ENCODE measurements around the gene STRADA.

The STRADA gene

GRCh38 chr17:63686138-63686685, 55.4 kb downstream of the STRADA start:
- DNase-seq (ENCODE audit: low read depth in 1 of 2, low spot score in 1 of 2): no peak

- DNase-seq (ENCODE audit: low read depth in 1 of 2, low spot score in 1 of 2): no peak
Observed at GRCh38 chr17:63685578-63685977, 56.0 kb downstream of the STRADA start.

GRCh38 chr17:63685041-63685440, 56.6 kb downstream of the STRADA start:
- no peak for DNase-seq (ENCODE audit: low read depth in 1 of 2, low spot score in 1 of 2)

DNA sequence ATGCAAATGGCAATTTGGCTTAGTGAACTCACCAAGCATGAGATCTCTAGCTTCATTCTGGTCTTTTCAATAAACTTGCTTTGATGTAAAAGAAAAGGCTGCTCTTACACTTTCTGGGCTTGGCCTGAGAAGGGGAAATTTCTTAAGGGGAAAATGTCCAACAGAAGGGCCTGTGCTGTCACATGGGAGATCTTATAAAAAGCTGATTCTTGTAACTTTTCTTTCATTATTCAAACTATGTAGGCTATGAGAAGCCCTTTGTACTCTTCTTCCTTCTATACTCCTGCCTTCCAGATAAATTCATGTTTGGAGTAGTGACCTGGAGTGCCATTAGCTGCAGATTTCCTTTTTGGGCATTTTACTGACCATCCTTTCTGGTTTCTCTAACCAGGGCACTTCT, 58.6 kb downstream of the STRADA start:
- no peak for DNase-seq (ENCODE audit: low read depth in 1 of 2, low spot score in 1 of 2)

GRCh38 chr17:63682441-63682840, 59.2 kb downstream of the STRADA start:
- DNase-seq (ENCODE audit: low read depth in 1 of 2, low spot score in 1 of 2): no peak

- DNase-seq (ENCODE audit: low read depth in 1 of 2, low spot score in 1 of 2): no peak
Observed at GRCh38 chr17:63681530-63681929, 60.1 kb downstream of the STRADA start.

- DNase-seq (ENCODE audit: low read depth in 1 of 2, low spot score in 1 of 2): no peak
Observed at GRCh38 chr17:63680700-63681099, 60.9 kb downstream of the STRADA start.

- DNase-seq (ENCODE audit: low read depth in 1 of 2, low spot score in 1 of 2): no peak
Observed at GRCh38 chr17:63679214-63679613, 62.4 kb downstream of the STRADA start.

DNA sequence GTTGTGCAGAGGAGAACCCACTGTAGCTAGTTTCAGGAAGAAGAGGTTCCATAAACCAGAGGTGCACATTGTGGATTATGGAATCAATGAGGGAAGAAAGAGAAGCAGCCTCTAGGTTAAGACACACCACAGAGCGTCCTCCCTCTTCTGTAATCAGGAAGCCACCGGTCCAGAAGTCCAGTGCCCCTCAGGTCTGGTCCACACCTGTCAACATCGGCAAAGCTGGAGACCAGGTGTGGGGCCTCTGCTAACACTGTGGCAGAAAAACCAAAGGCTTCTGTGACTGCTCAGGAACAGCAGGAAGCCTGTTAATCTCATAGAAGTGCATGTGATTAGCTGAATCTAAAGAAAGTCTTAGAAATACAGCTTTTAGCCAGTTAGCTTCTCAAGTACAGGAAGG, 65.0 kb downstream of the STRADA start:
- DNase-seq (ENCODE audit: low read depth in 1 of 2, low spot score in 1 of 2): no peak

- DNase-seq (ENCODE audit: low read depth in 1 of 2, low spot score in 1 of 2): no peak
Observed at GRCh38 chr17:63675607-63676546, 65.7 kb downstream of the STRADA start.

DNA sequence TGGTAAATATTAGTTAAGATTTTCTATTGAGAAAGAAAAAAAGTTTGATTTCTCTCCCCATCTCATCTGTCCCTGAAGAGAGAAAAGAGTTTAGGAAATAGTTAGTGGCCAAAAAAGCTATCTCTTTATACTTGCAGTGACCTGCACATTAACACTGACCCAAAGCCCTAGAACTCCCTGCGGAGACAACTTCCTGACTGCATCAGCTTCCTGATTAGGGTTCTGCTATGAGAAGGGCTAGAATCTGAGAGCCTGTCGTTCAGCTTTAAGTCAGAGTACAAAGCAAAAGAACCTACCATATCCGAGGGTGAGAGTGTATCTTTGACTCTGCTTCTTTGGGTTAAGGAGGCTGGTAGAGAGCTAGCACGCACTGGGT, 66.4 kb downstream of the STRADA start:
- DNase-seq (ENCODE audit: low read depth in 1 of 2, low spot score in 1 of 2): no peak

- DNase-seq (ENCODE audit: low read depth in 1 of 2, low spot score in 1 of 2): no peak
Observed at GRCh38 chr17:63672856-63673255, 68.7 kb downstream of the STRADA start.

DNA sequence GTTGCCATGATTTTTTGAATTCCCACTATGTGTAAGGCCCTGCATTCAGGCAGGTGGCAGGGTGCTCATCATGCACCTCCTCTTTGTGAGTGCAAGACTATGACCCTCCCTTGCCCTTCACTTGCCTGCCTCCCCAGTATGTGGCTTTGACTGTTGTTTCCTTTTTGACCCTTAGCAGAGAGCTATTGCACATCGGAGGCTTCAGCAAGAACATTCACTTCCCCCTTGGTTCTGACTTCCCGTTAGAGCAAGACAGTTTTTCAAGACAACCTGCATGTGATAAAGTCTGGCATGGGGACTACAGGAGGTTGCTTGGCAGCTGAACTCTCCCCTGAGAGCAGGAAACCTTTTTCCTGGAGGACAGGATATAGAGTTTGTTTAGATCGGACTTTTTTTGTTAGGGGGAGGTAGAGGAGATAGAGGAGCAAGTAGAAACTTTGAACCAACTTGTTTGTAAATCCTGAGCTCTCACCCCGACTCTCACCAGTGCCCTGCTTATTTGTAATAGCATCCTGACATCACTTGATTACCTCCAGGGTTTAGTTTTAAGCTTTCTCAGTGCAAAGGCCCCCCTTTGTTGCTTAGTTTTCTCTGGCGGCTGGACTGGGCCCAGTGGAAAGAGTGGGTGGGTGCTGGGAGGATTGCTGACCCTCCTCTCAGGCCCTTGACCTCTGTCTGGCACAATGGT, 75.9 kb downstream of the STRADA start:
- DNase-seq (ENCODE audit: low read depth in 1 of 2, low spot score in 1 of 2): no peak

DNA sequence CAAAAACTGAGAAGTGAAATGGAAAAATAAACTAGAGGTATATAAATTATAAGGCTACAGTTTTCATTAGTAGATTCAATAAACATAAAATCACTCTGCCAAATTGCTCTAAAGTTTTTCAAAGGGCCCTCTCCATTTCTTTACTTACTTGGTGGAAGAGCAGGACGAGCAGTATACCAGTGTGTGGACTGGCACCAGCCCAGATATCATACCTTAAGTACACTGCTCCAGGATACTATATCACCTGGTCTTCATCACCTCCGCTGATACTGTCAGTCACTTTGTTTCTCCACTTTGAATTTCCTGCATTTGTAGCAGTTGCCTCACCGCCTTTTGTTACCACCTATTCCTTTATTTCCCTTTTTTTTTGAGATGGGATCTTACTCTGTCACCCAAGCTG, 81.7 kb downstream of the STRADA start:
- DNase-seq (ENCODE audit: low read depth in 1 of 2, low spot score in 1 of 2): no peak

- no peak for DNase-seq (ENCODE audit: low read depth in 1 of 2, low spot score in 1 of 2)
Observed at GRCh38 chr17:63658366-63658765, 83.2 kb downstream of the STRADA start.

DNA sequence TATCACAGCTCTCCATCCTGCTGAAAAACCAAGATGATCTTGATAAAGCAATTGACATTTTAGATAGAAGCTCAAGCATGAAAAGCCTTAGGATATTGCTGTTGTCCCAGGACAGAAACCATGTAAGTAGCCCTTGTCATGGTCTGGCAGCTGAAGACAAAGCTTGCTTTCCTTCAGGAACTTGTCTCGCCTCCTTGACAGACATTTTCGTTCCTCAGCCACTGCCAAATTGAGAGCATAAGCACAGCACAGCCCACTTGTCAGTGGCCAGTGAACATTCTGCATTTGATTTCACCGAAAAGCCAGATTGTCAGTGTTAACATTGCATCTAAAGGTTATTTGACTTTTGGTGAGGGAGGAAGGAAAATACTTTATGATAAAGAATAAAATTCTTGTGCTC, 83.8 kb downstream of the STRADA start:
- no peak for DNase-seq (ENCODE audit: low read depth in 1 of 2, low spot score in 1 of 2)

DNA sequence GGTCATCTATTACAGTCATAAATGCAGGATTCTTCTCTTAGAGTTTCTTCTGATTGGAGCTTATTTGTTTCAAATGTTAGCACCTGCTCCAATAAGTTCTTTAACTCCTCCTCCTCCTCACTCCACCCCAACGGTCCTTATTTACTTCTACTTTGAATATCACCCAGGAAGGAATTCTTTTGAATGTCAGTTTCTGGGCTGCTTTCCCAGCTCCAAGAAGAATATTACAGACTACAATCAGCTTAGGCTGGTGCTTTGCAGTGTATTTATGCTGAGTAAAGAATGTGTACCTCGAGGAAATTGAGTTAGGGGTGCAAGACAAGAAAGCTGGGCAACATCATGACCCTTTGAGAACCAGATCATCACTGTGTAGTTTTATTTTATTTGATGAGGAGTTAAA, 88.5 kb downstream of the STRADA start:
- DNase-seq (ENCODE audit: low read depth in 1 of 2, low spot score in 1 of 2): no peak
